Limb (tissue), 2 donors: ENCODE results near the gene CAP2.
"Not testable (repeated sequence)": the region's sequence is repeated elsewhere in the genome, so short reads cannot be mapped to it uniquely, and the experiment has no call there.

Source experiments
- DNase-seq, 2 donors: peaks; one replicate each; pipeline ENCODE4 v3.0.0-alpha.2; 2016; ENCODE audit errors: extremely low spot score in 2 of 2

Gene CAP2

DNA sequence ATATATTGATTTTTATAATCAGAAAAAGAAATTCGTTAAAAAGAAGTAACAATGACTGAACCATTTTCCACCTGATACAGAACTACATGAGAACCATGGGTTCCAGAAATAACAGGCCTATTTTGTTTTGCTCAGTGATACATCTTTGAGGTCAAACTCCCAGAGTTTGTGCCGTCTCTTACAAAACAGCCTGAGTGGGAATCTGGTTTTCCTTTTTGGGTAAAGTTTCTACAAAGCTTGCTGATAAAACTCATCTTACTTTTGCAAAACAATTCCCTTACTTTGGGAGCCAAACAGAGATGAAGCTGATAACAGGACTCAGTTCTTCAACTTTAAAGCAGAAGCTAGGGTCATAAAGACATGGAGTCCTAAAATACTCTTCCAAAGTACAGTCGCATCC, 108.0 kb downstream of the CAP2 start:
- DNase-seq, result no peak

DNA sequence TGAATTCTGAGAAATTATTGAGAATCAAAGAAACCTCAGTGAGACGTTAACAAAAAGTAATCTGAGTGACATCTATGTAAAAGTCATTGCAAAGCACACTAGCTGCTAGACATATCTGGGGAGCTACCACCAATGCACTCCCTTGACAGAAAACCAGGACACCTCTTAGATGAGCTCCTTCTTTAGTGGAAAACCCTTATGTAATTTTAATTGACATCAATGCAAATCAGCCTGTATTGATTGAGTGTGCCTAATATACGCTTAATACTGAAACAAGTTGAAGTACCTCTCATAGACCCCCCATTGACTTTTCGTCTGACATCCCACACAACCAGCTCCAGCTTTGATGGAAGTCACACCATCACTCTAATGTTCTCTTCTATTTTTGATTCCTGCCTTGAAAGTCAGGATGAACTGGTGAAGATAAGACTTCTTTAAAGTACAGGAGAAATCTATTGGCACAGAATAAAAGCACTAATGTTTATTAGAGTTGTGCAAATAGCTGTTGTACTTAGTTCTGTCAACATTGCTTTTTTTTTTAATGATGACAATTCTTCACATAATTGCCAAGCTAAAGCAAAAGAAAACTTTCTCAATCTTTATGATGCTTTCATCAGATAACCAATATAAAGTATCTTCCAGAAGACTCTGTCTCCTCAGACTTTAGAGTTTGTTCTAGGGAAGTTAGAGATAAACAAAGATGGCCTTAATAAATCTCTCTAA, 108.7 kb downstream of the CAP2 start:
- no peak for DNase-seq

DNA sequence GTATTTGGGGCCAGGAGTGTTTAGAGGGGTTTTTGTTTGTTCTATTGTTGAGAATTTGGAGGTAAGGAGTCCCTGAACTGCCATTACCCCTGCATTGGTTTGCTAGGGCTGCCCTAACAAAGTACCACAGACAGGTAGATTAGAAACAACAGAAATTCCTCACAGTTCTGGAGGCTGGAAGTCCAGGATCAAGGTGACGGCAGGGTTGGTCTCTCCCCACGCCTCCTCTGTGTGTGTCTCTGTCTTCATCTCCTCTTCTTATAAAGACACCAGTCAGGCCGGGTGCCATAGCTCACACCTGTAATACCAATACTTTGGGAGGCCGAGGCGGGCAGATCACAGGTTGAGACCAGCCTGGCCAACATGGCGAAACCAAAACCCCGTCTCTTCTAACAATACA, 109.7 kb downstream of the CAP2 start:
- DNase-seq, result no peak

DNA sequence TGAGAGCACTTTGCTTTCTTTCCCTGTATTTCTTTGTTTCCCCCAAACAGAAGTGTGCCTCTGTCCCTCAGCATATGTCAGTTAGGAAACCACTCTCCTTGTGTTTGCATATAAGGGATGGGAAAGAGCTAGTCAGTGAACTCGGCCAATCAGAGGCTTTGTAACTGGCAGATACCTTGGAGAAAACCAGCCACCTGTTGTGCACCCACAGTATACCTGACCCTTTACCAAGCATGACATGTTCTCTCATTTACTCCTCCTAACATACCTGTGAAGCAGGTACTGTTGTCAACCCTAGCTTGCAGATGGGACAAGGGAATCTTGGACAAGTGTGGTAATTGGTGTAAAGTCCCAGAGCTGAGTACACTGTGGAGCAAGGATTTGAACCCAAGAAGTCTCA, 110.6 kb downstream of the CAP2 start:
- no peak for DNase-seq

DNA sequence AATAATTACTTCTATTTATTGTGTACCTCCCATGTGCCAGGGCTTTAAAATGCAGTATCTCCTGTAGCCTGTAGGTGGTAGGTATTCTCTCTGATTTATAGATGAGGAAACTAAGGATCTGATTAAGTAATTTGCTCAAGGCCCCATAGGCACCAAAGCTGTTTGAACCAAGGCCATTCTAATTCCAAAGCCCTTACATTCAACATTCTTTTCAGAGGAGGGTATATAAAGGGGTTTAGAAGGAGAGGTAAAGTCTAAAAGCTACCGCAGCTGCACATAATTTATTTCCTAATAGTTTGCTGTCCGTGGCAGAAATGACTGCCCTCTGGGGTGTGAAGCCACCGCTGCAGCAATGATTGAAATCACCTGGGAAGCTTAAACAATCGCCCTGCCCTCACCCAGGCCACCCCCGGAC, 111.7 kb downstream of the CAP2 start:
- no peak for DNase-seq

DNA sequence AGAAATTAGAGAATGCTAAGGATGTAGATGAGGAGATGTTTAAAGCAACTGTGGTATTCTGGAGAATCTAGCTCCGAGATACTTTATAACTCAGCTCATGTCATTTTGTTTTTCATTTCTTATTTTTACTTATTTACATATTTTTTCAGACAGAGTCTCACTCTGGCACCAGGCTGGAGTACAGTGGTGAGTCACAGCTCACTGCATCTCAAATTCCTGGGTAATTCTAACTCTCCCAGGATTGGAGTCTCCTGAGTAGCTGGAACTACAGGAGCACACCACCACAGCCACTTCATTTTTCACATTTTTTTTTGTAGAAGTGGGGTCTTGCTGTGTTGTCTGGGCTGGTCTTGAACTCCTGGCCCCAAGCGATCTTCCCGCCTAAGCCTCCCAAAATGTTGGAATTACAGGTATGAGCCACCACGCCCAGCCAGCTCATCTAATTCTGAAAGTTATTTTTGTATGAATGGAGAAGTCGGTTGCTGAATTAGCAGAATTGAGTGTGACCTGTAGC, 112.4 kb downstream of the CAP2 start:
- DNase-seq, result no peak

DNA sequence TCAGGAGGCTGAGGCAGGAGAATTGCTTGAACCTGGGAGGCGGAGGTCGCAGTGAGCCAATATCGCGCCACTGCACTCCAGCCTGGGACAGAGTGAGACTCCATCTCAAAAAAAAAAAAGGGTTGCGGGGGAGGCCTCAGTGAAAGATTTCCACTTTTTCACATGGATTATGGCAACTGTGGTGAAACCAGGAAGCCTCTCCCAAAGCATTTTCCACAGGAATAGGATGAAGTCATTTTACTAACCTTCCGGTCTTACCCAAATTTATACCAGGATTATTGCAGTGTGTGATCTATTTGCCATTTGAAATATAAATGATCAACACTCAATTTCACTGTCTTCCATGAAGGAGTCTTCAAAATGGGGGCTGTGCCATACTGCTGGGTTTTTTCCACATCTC, 113.1 kb downstream of the CAP2 start:
- no peak for DNase-seq

DNA sequence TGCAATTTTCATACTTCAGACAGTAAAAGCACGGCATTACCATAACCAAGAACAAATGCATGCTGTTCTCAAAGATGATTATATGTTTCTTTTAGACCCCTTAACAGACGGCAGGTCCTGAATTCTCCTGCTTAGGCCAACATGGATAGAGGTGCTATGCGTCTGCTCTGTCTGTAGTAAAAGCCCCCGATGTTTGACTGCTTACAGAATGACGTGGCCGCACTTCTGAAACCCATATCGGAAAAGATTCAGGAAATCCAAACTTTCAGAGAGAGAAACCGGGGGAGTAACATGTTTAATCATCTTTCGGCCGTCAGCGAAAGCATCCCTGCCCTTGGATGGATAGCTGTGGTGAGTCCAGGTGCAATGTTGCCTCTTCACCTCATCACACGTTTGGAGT, 113.6 kb downstream of the CAP2 start:
- no peak for DNase-seq

DNA sequence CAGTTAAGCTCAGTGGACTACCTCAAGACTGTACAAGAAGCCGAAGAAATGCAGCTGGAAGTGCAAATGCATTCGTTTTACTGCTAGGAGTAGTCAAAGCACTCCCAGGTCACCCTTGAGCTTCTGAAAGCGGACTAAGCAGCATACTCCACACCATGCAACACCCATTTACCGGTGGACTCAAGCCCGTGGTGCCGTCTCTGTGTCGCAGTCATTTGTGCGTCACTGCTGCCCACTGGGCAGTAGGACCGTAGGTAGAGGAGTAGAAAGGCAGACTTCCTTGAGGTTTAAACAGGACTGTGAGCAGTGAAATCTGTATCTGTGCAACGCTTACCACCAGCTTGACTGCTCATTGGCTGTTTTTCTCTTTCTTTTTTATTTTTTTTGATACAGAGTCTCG, 117.7 kb downstream of the CAP2 start:
- DNase-seq, result no peak

DNA sequence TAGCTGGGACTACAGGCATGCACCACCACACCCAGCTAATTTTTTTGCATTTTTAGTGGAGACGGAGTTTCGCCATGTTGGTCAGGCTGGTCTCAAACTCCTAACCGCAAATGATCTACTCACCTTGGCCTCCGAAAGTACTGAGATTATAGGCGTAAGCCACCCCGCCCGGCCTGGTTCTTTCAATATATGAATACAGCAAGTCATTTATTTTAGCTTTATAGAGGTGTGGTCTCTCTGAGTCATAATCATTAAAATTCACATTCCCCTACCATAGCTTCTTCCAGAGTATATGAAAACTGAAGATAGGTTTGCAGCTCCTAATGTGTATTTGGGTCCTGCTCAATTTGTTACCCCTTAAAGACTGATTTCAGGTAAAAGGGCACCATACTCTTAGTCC, 118.2 kb downstream of the CAP2 start:
- DNase-seq, result no peak

DNA sequence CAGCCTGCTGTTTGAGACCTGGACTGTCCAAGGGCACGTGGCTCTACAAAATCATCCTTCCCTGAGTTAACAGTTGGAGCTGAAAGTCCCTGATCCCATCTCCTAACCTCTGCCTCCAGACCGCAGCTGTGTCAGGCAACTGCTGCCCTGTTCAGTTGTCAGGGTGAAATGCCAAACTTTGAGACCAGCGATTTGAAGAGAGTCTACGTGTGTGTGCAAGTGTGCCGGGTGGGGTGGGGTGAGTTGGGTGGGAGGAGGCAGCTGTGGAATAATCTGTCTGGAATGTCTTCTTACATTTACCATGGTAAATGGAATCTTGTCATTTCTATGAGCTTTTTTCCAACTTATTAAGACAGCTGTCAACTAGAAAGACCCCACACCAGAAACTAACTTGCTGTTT, 125.7 kb downstream of the CAP2 start:
- DNase-seq, result peak; percentile 46 to 58

DNA sequence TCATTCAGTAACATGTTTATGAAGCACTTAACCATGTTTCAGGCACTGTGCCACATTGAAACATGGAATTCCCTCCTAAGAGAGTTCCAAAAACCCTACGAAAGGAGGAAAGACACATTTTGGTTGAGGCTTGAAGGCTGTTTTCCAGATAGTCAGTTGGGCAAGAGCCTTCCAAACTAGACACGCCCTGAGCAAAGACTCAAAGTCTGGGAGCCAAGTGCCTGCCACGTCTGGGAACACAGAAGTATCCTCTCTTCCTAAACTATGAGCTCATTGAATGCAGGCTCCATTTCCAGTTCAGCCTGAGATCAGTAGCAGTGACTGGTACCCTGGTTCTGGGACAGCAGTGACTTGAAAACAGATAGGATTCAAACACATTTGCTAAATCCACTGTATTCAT, 132.2 kb downstream of the CAP2 start:
- DNase-seq, result no peak

DNA sequence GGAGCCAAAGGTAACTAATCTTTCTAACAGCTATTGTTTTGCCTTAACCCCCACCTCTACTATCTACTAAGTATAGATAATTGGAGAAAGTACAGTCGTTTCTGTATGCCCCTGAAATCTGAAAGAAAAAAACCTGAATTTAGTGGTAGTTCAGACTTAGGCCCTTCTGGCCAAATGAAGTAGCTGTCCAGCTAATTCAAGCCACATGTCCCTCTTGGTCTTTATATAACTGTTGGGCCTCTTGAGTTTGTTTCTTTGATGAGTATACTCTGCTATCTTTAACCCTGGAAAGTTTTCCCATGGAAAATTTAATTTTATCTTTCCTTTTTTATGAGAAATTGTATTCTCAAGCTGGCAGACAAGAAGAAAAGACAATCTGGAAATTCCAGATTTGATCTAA, 133.7 kb downstream of the CAP2 start:
- no peak for DNase-seq

DNA sequence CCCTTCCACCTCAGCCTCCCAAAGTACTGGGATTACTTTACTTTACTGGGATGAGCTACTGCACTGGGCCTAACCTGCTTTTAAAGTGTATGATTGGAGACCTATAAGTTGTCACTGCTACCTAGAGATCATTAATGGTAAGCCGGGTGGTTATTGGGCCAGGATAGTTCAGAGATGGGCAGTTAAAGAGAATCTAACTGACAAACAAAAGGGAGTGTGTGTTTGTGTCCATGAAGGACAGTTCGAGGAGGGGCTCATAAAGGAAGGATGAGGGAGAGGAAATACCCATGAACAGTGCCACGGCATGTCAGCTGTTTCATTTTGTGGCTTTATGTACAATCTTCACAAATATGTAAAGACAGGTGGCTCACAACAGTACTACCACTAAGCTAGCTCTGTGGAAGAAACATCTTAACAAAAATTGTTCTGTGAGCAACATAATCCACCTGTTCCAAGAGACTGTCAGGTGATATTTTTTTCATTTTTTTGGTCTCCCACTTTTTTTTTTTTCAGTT, 137.0 kb downstream of the CAP2 start:
- DNase-seq, result peak in 1 of 2 donors; percentile 31

DNA sequence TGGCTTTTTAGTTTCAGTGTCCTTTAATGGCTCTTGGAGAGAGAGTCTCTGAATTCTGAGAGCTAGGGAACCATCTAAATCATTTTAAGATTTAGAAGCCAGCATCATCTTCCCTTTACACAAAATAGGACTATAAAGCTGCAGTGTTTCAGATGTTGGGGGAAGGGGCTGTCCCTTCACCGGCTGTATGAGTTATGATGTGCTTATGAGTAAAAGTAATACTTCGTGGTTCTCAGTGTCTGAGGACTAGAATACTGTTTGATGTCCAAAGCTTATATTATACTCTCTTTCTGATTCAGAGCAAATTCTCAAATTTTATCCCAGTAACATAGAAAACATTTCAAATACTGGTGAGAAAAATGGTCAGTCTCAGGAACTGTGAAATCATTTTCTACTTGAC, 143.2 kb downstream of the CAP2 start:
- DNase-seq, result no peak

DNA sequence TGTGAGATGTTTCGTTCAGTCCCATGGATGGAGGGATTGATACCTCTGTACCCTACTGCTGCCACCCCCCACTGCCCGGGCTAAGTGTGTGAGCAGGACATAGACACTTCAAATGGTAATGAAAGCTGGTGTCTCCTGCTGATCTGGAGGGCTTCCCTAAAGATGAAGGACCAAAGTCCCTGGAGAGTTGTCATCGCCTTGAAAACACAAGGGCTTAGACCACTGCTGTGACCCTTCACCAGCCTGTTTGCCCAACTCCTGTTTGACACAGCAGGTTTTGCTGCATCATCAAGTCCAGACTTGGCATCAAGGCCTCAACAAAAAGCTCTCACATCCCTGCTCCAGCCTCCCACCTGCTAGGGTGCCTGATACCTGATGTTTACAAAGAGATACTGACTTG, 148.8 kb downstream of the CAP2 start:
- no peak for DNase-seq

DNA sequence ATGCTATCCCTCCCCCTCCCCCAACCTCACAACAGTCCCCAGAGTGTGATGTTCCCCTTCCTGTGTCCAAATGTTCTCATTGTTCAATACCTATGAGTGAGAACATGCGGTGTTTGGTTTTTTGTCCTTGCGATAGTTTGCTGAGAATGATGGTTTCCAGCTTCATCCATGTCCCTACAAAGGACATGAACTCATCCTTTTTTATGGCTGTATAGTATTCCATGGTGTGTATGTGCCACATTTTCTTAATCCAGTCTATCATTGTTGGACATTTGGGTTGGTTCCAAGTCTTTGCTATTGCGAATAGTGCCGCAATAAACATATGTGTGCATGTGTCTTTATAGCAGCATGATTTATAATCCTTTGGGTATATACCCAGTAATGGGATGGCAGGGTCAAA, 152.3 kb downstream of the CAP2 start:
- not testable (repeated sequence) for DNase-seq

DNA sequence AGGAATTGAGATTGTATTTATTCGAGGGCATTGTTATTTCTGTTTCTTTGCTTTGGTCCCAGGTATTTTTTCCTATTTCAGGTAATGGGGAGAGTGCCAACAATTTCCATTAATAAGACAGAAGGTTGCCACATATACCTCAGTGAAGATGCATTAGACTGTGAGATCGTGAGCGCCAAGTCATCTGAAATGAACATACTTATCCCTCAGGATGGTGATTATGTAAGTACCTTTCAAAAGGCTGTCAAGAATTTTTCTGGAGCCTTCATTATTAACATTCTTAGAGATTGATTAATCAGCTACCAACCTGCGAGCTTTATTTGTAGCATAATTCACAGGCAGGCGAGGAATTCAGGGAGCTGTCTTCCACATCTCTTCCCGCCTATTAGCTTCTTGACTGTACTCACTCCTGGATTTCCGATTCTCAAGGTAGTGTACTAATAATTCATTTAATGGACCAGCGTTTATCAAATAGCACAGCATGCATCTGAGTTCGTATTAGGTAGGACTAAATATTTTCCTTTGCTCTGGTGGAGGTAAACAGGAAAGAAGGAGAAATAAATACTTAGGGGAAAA, 158.1 kb downstream of the CAP2 start:
- DNase-seq, result no peak

DNA sequence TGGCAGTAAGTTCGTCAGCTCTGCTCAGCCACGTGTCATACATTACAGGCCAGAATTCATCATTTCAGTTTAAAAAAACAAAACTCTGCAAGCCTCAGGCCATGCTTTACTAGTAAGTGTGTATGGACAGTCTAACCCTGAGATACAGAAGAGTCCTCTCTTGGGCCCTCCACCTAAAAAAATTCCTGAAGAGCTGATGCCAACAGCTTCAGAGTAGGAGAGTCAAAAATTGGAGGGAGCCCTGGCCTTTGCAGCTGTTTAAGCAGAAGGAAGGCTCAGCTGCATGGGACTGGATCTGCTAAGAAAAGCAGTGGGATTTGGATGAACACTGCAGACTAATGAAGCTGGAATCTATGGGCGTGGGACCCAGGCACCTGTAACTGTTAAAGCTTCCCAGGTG, 159.5 kb downstream of the CAP2 start:
- no peak for DNase-seq

DNA sequence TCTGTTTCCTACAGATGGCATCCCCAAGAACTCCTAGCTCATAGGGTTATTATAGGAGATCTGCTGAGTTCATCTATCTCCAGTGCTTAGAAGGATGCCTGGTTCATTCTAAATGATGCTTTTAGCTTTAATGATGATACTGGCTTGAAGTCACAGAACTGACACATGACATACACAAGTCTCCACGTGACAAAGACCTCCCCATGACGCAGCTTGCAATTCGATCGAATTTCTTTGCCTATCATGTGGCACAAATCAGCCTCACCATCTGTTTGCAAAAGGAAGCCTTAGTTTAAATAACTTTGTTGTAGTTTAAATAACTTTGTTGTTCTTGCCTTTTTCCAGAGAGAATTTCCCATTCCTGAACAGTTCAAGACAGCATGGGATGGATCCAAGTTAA, 162.6 kb downstream of the CAP2 start:
- no peak for DNase-seq

DNA sequence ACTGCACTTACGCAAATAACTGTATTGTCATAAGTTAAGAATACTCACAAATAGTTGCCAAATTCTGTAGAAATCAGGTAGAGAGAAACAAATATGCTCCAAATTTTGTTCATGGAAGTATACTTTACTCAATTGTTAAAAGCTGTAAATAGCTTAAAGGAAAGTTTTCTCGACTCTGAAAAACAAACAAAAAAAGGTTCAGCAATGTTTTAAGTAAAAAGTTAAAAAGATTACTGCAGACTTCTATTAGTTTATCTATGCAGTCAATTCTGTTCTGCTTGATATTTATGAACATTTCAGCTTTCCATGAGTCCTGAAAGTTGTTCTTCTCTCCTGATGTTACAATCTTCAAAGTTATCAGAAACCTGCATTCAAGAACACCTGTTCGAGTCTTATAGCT, 169.2 kb downstream of the CAP2 start:
- DNase-seq, result no peak

DNA sequence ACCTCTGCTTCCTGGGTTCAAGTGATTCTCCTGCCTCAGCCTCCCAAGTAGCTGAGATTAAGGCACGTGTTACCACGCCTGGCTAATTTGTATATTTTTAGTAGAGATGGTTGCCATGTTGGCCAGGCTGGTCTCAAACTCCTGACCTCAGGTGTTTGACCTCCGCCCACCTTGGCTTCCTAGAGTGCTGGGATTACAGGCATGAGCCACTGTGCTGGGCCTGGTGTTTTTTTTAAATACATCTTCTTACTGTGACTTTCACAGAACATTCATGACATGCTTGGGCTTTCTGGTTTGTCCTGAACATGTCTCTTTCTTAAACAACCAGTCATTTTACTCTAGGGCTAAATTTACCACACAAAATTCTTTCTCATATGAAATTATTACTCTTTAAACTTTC, 172.0 kb downstream of the CAP2 start:
- no peak for DNase-seq

DNA sequence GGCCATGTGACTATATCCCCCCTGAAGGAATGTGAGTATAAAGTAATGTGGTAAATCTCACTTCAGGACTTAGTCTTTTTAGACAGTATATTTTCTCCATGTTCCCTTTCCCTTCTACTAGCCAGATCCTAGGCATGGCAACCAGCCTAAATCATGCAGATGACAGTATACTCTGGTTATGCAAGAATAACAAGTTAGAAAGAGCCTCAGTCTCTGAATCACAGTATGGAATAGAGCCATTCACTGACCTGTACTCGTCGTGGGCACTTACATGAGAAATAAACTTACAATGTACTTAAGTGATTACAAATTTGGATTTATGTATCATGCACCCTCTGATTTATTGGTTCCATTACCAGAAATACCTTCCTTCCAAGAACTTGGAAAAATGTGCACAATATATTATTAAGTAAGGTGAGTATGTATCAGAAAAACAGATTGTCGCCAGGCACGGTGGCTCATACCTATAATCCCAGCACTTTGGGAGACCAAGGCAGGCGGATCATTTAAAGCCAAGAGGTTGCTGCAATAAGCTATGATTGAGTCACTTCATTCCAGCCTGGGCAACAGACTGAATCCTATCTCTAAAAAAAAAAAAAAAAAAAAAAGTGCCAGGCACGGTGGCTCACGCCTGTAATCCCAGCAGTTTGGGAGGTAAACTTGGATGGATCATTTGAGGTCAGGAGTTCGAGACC, 181.6 kb downstream of the CAP2 start:
- DNase-seq, result no peak
